Fibroblast of lung (primary cell): Measurements from ENCODE around the gene ADD3. TPM values are rescaled to one million over a fixed set of nuclear protein-coding genes. Genes with fewer than 3 reads are reported as not detected.

Source experiments
- DNase-seq, 2 donors: peaks; one replicate each; pipeline versions ENCODE4 v3.0.0 to v3.0.0-alpha.2; 2010; ENCODE audit warnings: low read depth in 2 of 2
- H2AFZ ChIP-seq: 2 replicates; pipeline ENCODE4 v1.5.1; 2012; ENCODE audit warnings: low read length, control low read depth, inconsistent platforms
- H3K27ac ChIP-seq: 2 replicates; pipeline ENCODE4 v1.5.1; 2011; ENCODE audit warnings: low read length, control low read depth; ENCODE audit not compliant: insufficient read depth
- H3K27me3 ChIP-seq: 2 replicates; pipeline ENCODE4 v1.5.1; 2011; ENCODE audit warnings: mild to moderate bottlenecking, low read length; ENCODE audit not compliant: control insufficient read depth, insufficient read depth
- H3K36me3 ChIP-seq: 2 replicates; pipeline ENCODE4 v1.5.1; 2011; ENCODE audit warnings: low read length; ENCODE audit not compliant: control insufficient read depth, insufficient read depth
- H3K4me1 ChIP-seq: 2 replicates; pipeline ENCODE4 v1.5.1; 2011; ENCODE audit warnings: low read length; ENCODE audit not compliant: control insufficient read depth, insufficient read depth; ENCODE audit errors: extremely low read depth
- H3K4me2 ChIP-seq: 2 replicates; pipeline ENCODE4 v1.5.1; 2011; ENCODE audit warnings: low read length, control low read depth; ENCODE audit not compliant: insufficient read depth; ENCODE audit errors: extremely low read depth
- H3K4me3 ChIP-seq, 4 experiments: fragments of 200-600 bp in 1 of 4; sonication (generic) in 1 of 4; replicated peaks in 1 of 4; 2 replicates each; pipeline ENCODE4 v1.5.1; 2011 to 2016; ENCODE audit warnings: low read length in 4 of 4, low read depth in 3 of 4, mild to moderate bottlenecking in 3 of 4, control low read depth in 2 of 4, inconsistent platforms in 1 of 4, mixed read lengths in 1 of 4; ENCODE audit not compliant: insufficient read depth in 1 of 4; ENCODE audit errors: control extremely low read depth in 1 of 4
- H3K79me2 ChIP-seq: 2 replicates; pipeline ENCODE4 v1.5.1; 2012; ENCODE audit warnings: mild to moderate bottlenecking, low read length, inconsistent platforms; ENCODE audit not compliant: control insufficient read depth, insufficient read depth
- H3K9ac ChIP-seq: 2 replicates; pipeline ENCODE4 v1.5.1; 2011; ENCODE audit warnings: mild to moderate bottlenecking, low read length, control low read depth; ENCODE audit not compliant: insufficient read depth
- H3K9me3 ChIP-seq: 2 replicates; pipeline ENCODE4 v1.5.1; 2012; ENCODE audit warnings: low read depth, low read length; ENCODE audit not compliant: control insufficient read depth, insufficient read depth
- H4K20me1 ChIP-seq: 2 replicates; pipeline ENCODE4 v1.5.1; 2011; ENCODE audit warnings: low read length; ENCODE audit not compliant: control insufficient read depth, insufficient read depth; ENCODE audit errors: extremely low read depth
- CTCF ChIP-seq, 2 donors: IDR thresholded peaks in 1 of 2; conservative IDR thresholded peaks in 1 of 2; 1 replicate in 1 of 2; 2 replicates in 1 of 2; pipeline ENCODE4 v1.5.1; 2011 to 2012; ENCODE audit warnings: low read length in 2 of 2, control low read depth in 1 of 2, inconsistent platforms in 1 of 2, low read depth in 1 of 2, mild to moderate bottlenecking in 1 of 2
- EZH2 ChIP-seq: IDR thresholded peaks from 2 replicates; pipeline ENCODE4 v1.5.1; 2012; ENCODE audit warnings: low read length, control low read depth, mild to moderate bottlenecking; ENCODE audit errors: missing control alignments
- polyA plus RNA-seq, 2 donors: library from polyadenylated mRNA; depleted of rRNA in 1 of 2; stranded (reverse) in 1 of 2; unstranded in 1 of 2; fragments of >200 nt; gene quantifications; 2 replicates each; pipeline ENCODE4 v1.2.1, GENCODE V29; 2011 to 2012; ENCODE audit warnings: missing spikeins in 1 of 2
- total RNA-seq: library from RNA; depleted of rRNA; stranded (reverse); fragments of >200 nt; gene quantifications from 2 replicates; pipeline ENCODE4 v1.2.1, GENCODE V29; 2014

The ADD3 gene
- total and polyA plus RNA-seq, 2 donors (not counting 1 experiment from before 2014, with no cell fraction given) = 93.0 to 416 TPM

GRCh38 chr10:109960682-109961081 lies 47.1 kb upstream of the ADD3 start:
- no peak overlapping the region for H2AFZ ChIP-seq

GRCh38 chr10:109961174-109962001 lies 46.4 kb upstream of the ADD3 start:
- TF ChIP-seq EZH2 (no peak), CTCF (conservative IDR thresholded peaks at IDR 0.05 in 1 of 2, IDR thresholded peaks at IDR 0.05 in 1 of 2; ENCODE audit: low read depth in 1 of 2, low read length in 2 of 2) (no peak)
- Histone ChIP-seq H3K27ac (no peak overlapping the region), H3K27me3 (no peaks in the 10 kb centered on the region), H3K4me2 (no peak overlapping the region), H3K36me3 (no peaks in the 10 kb centered on the region), H3K9me3 (no peaks in the 10 kb centered on the region), H3K9ac (no peak overlapping the region), H4K20me1 (no peaks in the 10 kb centered on the region), H3K79me2 (no peaks in the 10 kb centered on the region), H2AFZ (no peak overlapping the region), H3K4me1 (peaks cover 12% of the 10 kb centered on the region), H3K4me3 (no peak overlapping the region)
- DNase-seq = peak; percentile 55 to 69

More at GRCh38 chr10:109960682-109961081, 47.1 kb upstream of the ADD3 start:
- no peak overlapping the region for H3K4me2 ChIP-seq
- H3K4me3 ChIP-seq = no peak overlapping the region
- no peak overlapping the region for H3K9ac ChIP-seq
- no peaks in the 10 kb centered on the region for H3K9me3 ChIP-seq
- no peak for DNase-seq
- H3K27ac ChIP-seq = no peak overlapping the region
- TF ChIP-seq EZH2 (no peak), CTCF (conservative IDR thresholded peaks at IDR 0.05 in 1 of 2, IDR thresholded peaks at IDR 0.05 in 1 of 2; ENCODE audit: low read depth in 1 of 2, low read length in 2 of 2) (no peak)
- H3K79me2 ChIP-seq = no peaks in the 10 kb centered on the region
- H3K36me3 ChIP-seq = no peaks in the 10 kb centered on the region
- no peaks in the 10 kb centered on the region for H3K27me3 ChIP-seq
- no peaks in the 10 kb centered on the region for H4K20me1 ChIP-seq
- peaks cover 12% of the 10 kb centered on the region for H3K4me1 ChIP-seq

GRCh38 chr10:109962247-109962646 lies 45.5 kb upstream of the ADD3 start:
- no peak overlapping the region for H3K9ac ChIP-seq
- no peak overlapping the region for H3K27ac ChIP-seq
- no peak overlapping the region for H3K4me2 ChIP-seq
- DNase-seq = no peak
- no peaks in the 10 kb centered on the region for H3K79me2 ChIP-seq
- H2AFZ ChIP-seq = no peak overlapping the region
- H3K36me3 ChIP-seq = no peaks in the 10 kb centered on the region
- no peaks in the 10 kb centered on the region for H3K9me3 ChIP-seq
- H3K4me3 ChIP-seq = no peak overlapping the region
- TF ChIP-seq CTCF (conservative IDR thresholded peaks at IDR 0.05 in 1 of 2, IDR thresholded peaks at IDR 0.05 in 1 of 2; ENCODE audit: low read depth in 1 of 2, low read length in 2 of 2) = no peak
- TF ChIP-seq EZH2 = no peak
- H3K4me1 ChIP-seq = peaks cover 19% of the 10 kb centered on the region
- H3K27me3 ChIP-seq = no peaks in the 10 kb centered on the region
- H4K20me1 ChIP-seq = no peaks in the 10 kb centered on the region
